Measurements from ENCODE around the gene CDK11A.

Gene CDK11A

GRCh38 chr1:1770102-1770501, 45.9 kb upstream of the CDK11A start:
- Histone ChIP-seq H3K79me2 (ENCODE audit: insufficient read depth, low read length) (peaks cover 93% of the 10 kb centered on the region), H3K4me1 (ENCODE audit: insufficient read depth, low read length) (peaks cover 2% of the 10 kb centered on the region; the same call in 1 of the 2 replicates), H3K4me3 (ENCODE audit: low read depth in 1 of 2, low read length in 2 of 2) (no peak overlapping the region), H3K27me3 (ENCODE audit: insufficient read depth, low read length, poor library complexity) (no peaks in the 10 kb centered on the region), H2AFZ (ENCODE audit: low read depth, low read length) (no peak overlapping the region), H4K20me1 (ENCODE audit: insufficient read depth, low read length) (peaks cover 24% of the 10 kb centered on the region; the same call in 1 of the 2 replicates), H3K4me2 (ENCODE audit: insufficient read depth, low read length) (no peak overlapping the region), H3K9ac (ENCODE audit: low read depth, low read length) (no peak overlapping the region), H3K36me3 (ENCODE audit: insufficient read depth, low read length) (peaks cover 40% of the 10 kb centered on the region), H3K9me3 (ENCODE audit: insufficient read depth, low read length, severe bottlenecking) (peaks cover 5% of the 10 kb centered on the region), H3K27ac (ENCODE audit: low read length) (no peak overlapping the region)
- TF ChIP-seq CTCF (IDR thresholded peaks at IDR 0.05; ENCODE audit: borderline replicate concordance, extremely low read depth, low read length, poor library complexity, severe bottlenecking) (no peak), EZH2 (IDR thresholded peaks at IDR 0.05; ENCODE audit: borderline replicate concordance, low read depth, low read length, severe bottlenecking) (no peak)
- ATAC-seq (ENCODE audit: insufficient read depth, low read depth) (no peak), DNase-seq (no peak)

GRCh38 chr1:1768249-1768992, 44.3 kb upstream of the CDK11A start:
- Histone ChIP-seq H3K4me2 (ENCODE audit: insufficient read depth, low read length) (no peak overlapping the region), H3K4me3 (ENCODE audit: low read depth in 1 of 2, low read length in 2 of 2) (no peak overlapping the region), H2AFZ (ENCODE audit: low read depth, low read length) (no peak overlapping the region), H3K36me3 (ENCODE audit: insufficient read depth, low read length) (peaks cover 52% of the 10 kb centered on the region), H3K9ac (ENCODE audit: low read depth, low read length) (no peak overlapping the region), H3K4me1 (ENCODE audit: insufficient read depth, low read length) (no peaks in the 10 kb centered on the region), H3K79me2 (ENCODE audit: insufficient read depth, low read length) (peaks cover 86% of the 10 kb centered on the region), H3K27me3 (ENCODE audit: insufficient read depth, low read length, poor library complexity) (no peaks in the 10 kb centered on the region), H4K20me1 (ENCODE audit: insufficient read depth, low read length) (peaks cover 28% of the 10 kb centered on the region; the same call in 1 of the 2 replicates), H3K9me3 (ENCODE audit: insufficient read depth, low read length, severe bottlenecking) (peaks cover 5% of the 10 kb centered on the region), H3K27ac (ENCODE audit: low read length) (no peak overlapping the region)
- no peak for DNase-seq
- TF ChIP-seq EZH2 (IDR thresholded peaks at IDR 0.05; ENCODE audit: borderline replicate concordance, low read depth, low read length, severe bottlenecking) (no peak), CTCF (IDR thresholded peaks at IDR 0.05; ENCODE audit: borderline replicate concordance, extremely low read depth, low read length, poor library complexity, severe bottlenecking) (no peak)
- ATAC-seq (ENCODE audit: insufficient read depth, low read depth): no peak

DNA sequence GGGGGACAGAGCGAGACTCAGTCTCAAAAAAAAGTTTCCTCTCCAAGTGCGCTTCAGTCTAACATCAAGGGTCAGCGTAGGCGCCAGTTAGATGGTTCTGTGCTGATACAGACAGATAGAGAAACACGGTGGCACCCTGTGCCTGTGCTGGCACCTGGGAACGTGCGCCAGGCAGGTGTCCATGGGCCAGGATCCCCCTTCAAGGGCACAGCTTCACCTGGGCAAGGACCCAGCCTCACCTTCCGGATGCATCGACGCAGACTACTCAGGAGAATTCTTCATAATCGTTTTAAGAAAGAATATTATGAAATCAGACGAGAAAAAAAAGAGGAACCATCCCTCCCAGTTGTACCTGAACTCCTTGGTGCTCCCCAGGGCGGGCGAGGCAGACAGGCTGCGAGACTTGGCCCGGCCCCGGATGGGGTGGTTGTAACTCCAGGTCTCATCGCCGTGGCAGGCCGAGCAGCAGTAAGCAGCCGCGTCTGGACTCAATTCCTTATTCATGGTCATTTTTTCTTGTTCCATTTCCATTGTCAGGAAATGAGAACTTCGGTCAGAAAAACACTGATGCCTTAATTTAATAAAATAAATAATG, 40.8 kb upstream of the CDK11A start:
- peaks cover 69% of the 10 kb centered on the region for H3K79me2 ChIP-seq (ENCODE audit: insufficient read depth, low read length)
- no peak for DNase-seq
- no peak overlapping the region for H3K27ac ChIP-seq (ENCODE audit: low read length)
- no peak overlapping the region for H3K4me2 ChIP-seq (ENCODE audit: insufficient read depth, low read length)
- H3K27me3 ChIP-seq (ENCODE audit: insufficient read depth, low read length, poor library complexity): no peaks in the 10 kb centered on the region
- H3K4me1 ChIP-seq (ENCODE audit: insufficient read depth, low read length): no peaks in the 10 kb centered on the region
- H3K9ac ChIP-seq (ENCODE audit: low read depth, low read length): no peak overlapping the region
- TF ChIP-seq EZH2 (IDR thresholded peaks at IDR 0.05; ENCODE audit: borderline replicate concordance, low read depth, low read length, severe bottlenecking) (no peak), CTCF (IDR thresholded peaks at IDR 0.05; ENCODE audit: borderline replicate concordance, extremely low read depth, low read length, poor library complexity, severe bottlenecking) (no peak)
- H2AFZ ChIP-seq (ENCODE audit: low read depth, low read length): no peak overlapping the region
- no peak for ATAC-seq (ENCODE audit: insufficient read depth, low read depth)
- no peak overlapping the region for H3K4me3 ChIP-seq (ENCODE audit: low read depth in 1 of 2, low read length in 2 of 2)
- no peaks in the 10 kb centered on the region for H3K9me3 ChIP-seq (ENCODE audit: insufficient read depth, low read length, severe bottlenecking)
- H4K20me1 ChIP-seq (ENCODE audit: insufficient read depth, low read length): peaks cover 41% of the 10 kb centered on the region; the same call in 1 of the 2 replicates
- peaks cover 61% of the 10 kb centered on the region for H3K36me3 ChIP-seq (ENCODE audit: insufficient read depth, low read length)
